Left cardiac atrium (tissue), 4 donors: Measurements from ENCODE around the gene SHISAL1. TPM values are rescaled to one million over a fixed set of nuclear protein-coding genes. Genes with fewer than 3 reads are reported as not detected.
"Not testable (repeated sequence)": the region's sequence is repeated elsewhere in the genome, so short reads cannot be mapped to it uniquely, and the experiment has no call there.

ENCODE experiments used
- ATAC-seq, 2 donors: fragments of 200-7000 bp; cut with Tn5 transposase; one replicate each; pipeline ENCODE4 v1.9.1; 2020; ENCODE audit warnings: mild to moderate bottlenecking in 2 of 2, moderate library complexity in 2 of 2
- DNase-seq: peaks from one replicate; pipeline ENCODE4 v3.0.0-alpha.2; 2020
- intact Hi-C, 2 donors: fragments of 100-400 bp; cut with DNase I; formaldehyde crosslinking; loops; one replicate each; pipeline versions ENCODE4 v1.14.1 to v1.15.1; 2022 to 2023
- total RNA-seq, 2 donors: library from RNA; stranded (reverse); fragmentation: NEBNext Ultra II Directional; extraction: Animal tissue kit (Norgen Biotek cat#: 25700); gene quantifications; one replicate each; pipeline ENCODE4 v1.2.1, GENCODE V29; 2021
- donor health status: DM: no; HTN: yes; CAD: no.
- donor health status: DM: no; HTN: yes; CAD: no; lungs with severe emphysema.
- donor health status: DM: yes; HTN: yes; CAD: no.
- donor health status: Dilated cardiomyopathy.

Gene SHISAL1
- total RNA-seq, 2 donors from 2014 or later, result 1.4 to 4.2 TPM

DNA sequence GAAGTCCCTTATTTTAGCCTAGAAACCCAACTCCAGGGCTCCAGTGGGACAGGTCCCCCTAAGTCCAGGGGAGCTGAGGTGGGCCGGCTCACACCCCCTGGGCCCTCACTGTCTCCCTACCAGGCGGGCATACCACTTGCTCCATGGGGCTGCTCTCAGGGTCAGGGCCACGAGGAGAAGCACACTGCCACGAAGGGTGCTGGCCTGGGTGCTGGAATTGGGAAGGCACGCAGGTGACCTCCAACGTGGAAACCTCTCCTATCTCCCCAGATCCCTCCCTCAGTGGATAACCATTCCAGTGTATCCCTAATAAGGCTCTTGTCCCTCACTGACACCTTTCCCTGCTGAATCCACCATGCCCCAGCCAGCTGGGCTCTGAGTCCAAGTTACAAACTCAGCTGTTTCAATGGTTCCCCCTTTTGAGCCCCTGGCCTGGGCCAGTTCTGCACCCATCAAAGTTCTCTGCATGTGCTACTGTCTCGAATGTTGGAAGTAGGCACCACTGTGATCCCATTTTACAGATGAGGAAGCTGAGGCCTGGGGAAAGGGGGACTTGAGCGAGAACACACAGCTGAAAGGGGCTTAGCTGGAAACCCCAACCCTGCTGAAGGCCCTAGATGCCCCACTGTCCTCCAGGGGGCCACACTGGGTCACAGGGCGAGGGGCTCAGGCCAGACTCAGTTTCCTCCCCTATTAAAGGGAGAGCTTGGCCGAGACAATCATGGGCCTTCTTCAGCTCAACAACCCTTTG lies 1.5 kb downstream of the SHISAL1 start:
- intact Hi-C loops, result loop anchor here in 1 of 2 donors (10.0 kb wide), 2 partner anchors 56 to 314 kb away; no protein-coding TSS in a partner anchor
- no peak for DNase-seq
- no peak for ATAC-seq

DNA sequence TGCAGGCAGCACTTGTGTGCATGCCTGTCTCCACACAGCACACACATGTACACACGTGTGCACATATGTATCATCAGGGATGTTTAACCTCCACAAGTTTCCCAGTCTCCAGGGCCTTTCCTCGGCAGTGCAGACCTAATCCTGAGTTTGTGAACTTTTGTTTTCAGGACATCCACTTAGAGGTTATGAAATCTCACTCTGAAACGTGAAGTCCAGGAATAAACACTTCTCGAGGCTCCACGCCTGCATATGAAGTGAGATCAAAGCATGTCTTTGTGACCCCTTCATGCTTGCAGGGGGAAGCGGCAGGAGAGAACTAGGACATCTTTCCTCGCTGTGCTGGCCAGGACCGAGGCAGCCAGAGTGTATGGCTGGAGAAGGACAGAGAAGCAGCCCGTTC lies 3.1 kb downstream of the SHISAL1 start:
- intact Hi-C loops, result loop anchor here in 1 of 2 donors (10.0 kb wide), 2 partner anchors 55 to 315 kb away; no protein-coding TSS in a partner anchor
- no peak for DNase-seq
- ATAC-seq, result no peak

DNA sequence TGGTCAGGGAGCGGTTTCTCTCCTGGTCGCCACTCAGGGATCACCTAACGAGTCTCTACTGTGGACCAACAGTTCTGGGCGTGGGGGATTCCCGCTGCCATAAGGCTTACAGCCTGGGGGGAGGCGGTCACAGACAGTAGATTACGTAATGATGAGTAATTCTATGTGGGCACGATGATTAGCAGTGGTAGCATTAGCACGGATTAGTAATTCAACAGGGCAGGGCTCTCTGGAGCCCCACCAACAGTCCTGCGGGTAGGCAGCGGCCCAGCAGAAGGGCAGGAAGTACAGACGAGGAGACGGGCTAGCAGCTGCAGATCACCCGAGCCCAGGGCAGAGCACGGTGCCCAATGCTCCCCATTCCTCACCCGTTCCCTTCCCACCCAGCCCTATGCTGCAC lies 3.6 kb downstream of the SHISAL1 start:
- ATAC-seq (peak in 1 of 2 donors; percentile 87), DNase-seq (peak; percentile 50)
- intact Hi-C loops, result no loop called here

DNA sequence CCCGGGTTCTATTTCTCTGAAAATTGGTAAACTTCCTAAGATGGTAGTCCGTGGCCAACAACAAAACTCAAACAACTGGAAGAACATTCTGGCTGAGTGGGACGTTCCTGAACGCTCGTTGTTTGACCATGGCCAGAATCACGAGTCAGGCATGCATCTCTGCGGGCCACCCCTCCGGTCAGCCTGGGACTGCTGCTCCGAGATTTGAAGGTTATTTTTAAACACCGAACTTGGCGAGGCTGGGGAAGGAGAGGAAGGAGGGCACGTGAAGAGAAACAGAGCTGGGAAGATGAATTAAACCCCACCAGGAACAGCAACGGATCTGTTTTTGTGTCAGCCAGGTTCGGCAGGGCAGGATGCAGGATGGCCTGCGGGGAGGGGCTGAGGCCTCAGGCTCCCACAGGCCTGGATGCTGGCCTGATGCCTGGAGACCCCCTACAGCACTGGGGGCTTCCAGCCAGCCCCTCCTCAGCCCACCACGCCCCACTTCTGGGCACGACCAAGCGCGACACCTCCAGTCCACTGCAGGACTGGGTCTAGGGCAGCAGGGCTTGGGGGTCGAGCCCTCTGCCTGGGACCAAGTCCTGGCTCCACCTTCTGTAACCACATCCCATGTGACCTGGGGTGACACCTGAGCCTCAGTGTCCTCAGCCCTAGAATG lies 5.1 kb downstream of the SHISAL1 start:
- ATAC-seq (peak in 1 of 2 donors; percentile 57), DNase-seq (peak; percentile 39)
- intact Hi-C loops, result no loop called here

DNA sequence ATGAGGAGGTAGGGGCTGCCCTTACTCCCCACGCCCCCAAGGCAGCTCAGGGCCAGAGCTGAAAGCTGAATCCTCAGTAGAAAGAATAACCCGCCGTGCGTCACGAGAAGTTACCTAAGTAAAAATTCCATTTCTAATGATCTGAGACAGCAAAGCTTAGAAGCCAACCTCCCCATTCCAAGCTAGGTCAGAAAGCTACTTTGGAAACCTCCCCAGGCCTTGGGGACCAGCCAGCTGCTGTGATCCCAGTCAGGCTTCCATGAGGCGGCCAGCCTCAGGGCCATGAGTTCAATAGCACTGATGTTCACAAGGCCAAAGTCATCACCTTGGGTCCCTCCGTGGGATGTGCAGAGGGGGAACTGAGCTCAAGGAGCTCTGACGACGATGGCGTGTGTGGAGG lies 6.9 kb downstream of the SHISAL1 start:
- DNase-seq, result no peak

GRCh38 chr22:44305455-44305854 lies 7.3 kb downstream of the SHISAL1 start:
- ATAC-seq, result no peak
- no peak for DNase-seq
- intact Hi-C loops, result no loop called here

More for the DNA sequence above, 6.9 kb downstream of the SHISAL1 start:
- ATAC-seq, result no peak
- intact Hi-C loops, result no loop called here

- no peak for ATAC-seq
- intact Hi-C loops, result no loop called here
- no peak for DNase-seq
Observed at GRCh38 chr22:44304911-44305310, 7.8 kb downstream of the SHISAL1 start.

DNA sequence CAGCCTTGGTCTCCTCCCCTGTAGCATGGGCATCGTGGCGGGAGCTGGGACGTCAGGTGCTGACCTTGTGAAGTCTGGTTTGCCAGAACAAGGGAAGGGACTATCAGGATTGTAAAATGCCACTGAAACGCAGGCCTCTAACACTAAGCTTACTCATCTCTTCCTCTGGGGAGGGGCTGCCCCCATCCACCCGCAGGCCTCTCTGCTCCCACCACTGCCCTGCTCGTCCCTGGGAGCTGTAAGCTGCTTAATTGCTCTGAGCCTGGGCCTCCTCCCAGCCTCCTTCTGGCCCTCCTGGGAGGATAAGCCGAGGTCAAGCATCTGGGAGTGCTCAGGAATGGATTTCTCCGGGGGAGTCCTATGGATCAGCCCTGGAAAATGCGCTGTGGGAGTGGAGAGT lies 8.4 kb downstream of the SHISAL1 start:
- DNase-seq (no peak), ATAC-seq (no peak)
- intact Hi-C loops, result no loop called here

DNA sequence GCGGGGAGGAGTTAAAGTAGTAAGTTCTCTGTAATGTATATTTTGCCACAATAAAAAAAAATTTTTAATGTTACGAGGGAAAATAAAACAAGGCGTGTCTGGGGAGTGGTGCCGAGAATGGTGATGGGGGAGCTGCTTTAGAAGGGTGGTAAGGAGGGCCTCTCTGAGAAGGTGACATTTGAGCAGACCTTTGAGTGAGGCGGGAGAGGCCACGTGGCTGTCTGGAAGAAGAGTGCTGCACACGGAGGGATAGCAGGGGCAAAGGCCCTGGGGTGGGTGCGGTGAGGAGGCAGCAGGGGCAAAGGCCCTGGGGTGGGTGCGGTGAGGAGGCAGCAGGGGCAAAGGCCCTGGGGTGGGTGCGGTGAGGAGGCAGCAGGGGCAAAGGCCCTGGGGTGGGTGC lies 10.4 kb downstream of the SHISAL1 start:
- ATAC-seq, intact Hi-C loops, DNase-seq: not testable (repeated sequence)

- intact Hi-C loops, result no loop called here
- ATAC-seq (no peak), DNase-seq (no peak)
Observed at GRCh38 chr22:44301039-44301438, 11.7 kb downstream of the SHISAL1 start.

DNA sequence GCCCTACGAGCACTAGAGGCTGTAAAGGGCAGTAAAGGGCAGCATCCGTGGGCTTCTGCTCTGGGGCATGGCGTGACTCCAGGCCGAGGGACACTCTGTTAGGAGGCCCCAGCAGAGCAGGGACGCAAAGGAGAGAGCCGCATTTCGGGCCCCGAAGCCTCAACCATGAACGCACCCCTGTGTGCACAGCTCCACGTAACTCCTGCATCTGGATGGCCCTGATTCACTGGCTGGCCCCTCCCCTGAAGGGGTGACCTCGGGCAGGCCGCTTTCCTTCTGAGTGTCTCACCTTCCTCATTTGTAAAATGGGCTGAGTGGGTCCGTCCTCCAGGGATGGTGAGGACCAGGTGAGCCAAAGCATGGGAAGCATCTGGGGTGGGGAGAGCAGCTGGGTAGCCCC lies 13.6 kb downstream of the SHISAL1 start:
- DNase-seq (no peak), ATAC-seq (no peak)
- intact Hi-C loops, result no loop called here

- no peak for ATAC-seq
- intact Hi-C loops, result no loop called here
- no peak for DNase-seq
Observed at GRCh38 chr22:44298406-44299091, 14.2 kb downstream of the SHISAL1 start.

DNA sequence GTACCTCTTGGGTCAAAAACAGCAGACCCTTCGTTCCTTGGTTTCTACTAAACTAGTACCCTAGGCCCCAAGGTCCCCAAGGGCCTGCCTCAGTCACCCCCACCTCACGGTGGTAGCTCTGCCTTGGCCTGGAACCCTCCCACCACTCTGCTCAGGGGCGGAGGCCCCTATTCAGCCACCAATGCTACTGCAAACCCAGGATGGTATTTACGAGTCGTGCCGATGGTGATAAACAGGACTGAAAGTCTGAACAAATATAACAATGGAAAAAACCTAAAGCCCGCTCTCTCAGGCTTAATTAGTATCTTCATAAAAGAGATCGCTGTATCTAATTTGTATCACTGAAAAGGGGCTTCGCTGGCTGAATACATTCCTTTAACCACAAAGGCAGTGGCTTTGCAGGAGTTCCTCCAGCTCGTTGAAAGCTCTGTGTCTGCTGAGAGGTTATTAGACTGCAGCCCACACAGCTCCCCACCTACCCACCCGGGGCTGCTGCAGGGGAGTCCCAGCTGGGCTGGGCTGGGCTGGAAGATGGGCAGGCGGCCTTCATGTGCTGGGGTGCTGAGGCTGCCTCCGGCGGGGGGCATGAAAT lies 15.2 kb downstream of the SHISAL1 start:
- ATAC-seq, result no peak
- intact Hi-C loops, result no loop called here
- no peak for DNase-seq

DNA sequence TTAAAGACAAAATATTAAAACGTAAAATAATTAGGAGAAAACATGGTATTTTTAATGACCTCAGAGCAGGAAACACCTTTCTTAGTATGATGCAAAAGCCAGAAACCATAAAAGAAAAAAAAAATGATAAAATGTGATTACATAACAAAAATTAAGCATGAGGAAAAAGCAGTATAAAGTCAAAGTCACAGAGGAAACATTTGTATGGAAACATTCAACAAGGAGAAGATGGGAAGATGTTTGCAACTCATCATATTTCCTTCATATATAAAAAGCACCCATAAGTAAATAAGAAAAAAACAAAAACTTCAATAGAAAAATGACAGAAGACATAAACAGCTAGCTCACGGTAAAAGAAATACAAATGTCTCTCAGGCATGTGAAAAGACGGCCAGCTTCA lies 17.3 kb downstream of the SHISAL1 start:
- intact Hi-C loops, result loop anchor here in 1 of 2 donors (2.0 kb wide), 1 partner anchor 19 kb away; no protein-coding TSS in a partner anchor
- no peak for ATAC-seq

GRCh38 chr22:44293876-44294275 lies 18.9 kb downstream of the SHISAL1 start:
- no peak for DNase-seq
- intact Hi-C loops, result loop anchor here in 1 of 2 donors (2.0 kb wide), 1 partner anchor 21 kb away; no protein-coding TSS in a partner anchor
- ATAC-seq, result no peak

More for the DNA sequence above, 17.3 kb downstream of the SHISAL1 start:
- no peak for DNase-seq

GRCh38 chr22:44293034-44293433 lies 19.7 kb downstream of the SHISAL1 start:
- DNase-seq (no peak), ATAC-seq (no peak)
- intact Hi-C loops, result no loop called here

- DNase-seq (no peak), ATAC-seq (no peak)
- intact Hi-C loops, result no loop called here
Observed at GRCh38 chr22:44292521-44292920, 20.2 kb downstream of the SHISAL1 start.

GRCh38 chr22:44291674-44292360 lies 20.9 kb downstream of the SHISAL1 start:
- DNase-seq (no peak), ATAC-seq (no peak)
- intact Hi-C loops, result no loop called here

GRCh38 chr22:44291265-44291664 lies 21.5 kb downstream of the SHISAL1 start:
- ATAC-seq, result no peak

More at GRCh38 chr22:44291265-44291664, 21.5 kb downstream of the SHISAL1 start:
- DNase-seq, result no peak
- intact Hi-C loops, result no loop called here
